Measurements from ENCODE around the gene WRAP73. TPM values are rescaled to one million over a fixed set of nuclear protein-coding genes. Genes with fewer than 3 reads are reported as not detected.

WRAP73 gene
- 14.8 TPM for total RNA-seq
- long read RNA-seq, transcript WRAP73-202 (11 exons, 1,998 nt) = minor isoform, 7 of 118 reads
- long read RNA-seq, transcript WRAP73-201 (12 exons, 1,665 nt) = major isoform, 74 of 118 reads
- long read RNA-seq, partial matches to known transcripts = 11 of 118 reads
- long read RNA-seq, other reads (novel, unspliced or antisense) = 25 of 118 reads

GRCh38 chr1:3649342-3650247 is at the start of gene WRAP73:
Gene WRAP73, minus strand, starts transcription at chr1:3650103. Its CDS starts 104 bp downstream, at chr1:3649999.
- DNase-seq (ENCODE audit: low spot score) = peak; percentile 94

GRCh38 chr1:3699596-3699995 is 49.7 kb upstream of the WRAP73 start:
- no peak for DNase-seq (ENCODE audit: low spot score)

- DNase-seq (ENCODE audit: low spot score) = no peak
Measured at GRCh38 chr1:3698660-3699408, 48.9 kb upstream of the WRAP73 start.

GRCh38 chr1:3697810-3698209 is 47.9 kb upstream of the WRAP73 start:
- no peak for DNase-seq (ENCODE audit: low spot score)

- no peak for DNase-seq (ENCODE audit: low spot score)
Measured at GRCh38 chr1:3697104-3697503, 47.2 kb upstream of the WRAP73 start.

- no peak for DNase-seq (ENCODE audit: low spot score)
Measured at GRCh38 chr1:3696689-3697088, 46.8 kb upstream of the WRAP73 start.

GRCh38 chr1:3695326-3696217 is 45.7 kb upstream of the WRAP73 start:
- no peak for DNase-seq (ENCODE audit: low spot score)

GRCh38 chr1:3693321-3693720 is 43.4 kb upstream of the WRAP73 start:
- no peak for DNase-seq (ENCODE audit: low spot score)

- DNase-seq (ENCODE audit: low spot score) = no peak
Measured at GRCh38 chr1:3692598-3692997, 42.7 kb upstream of the WRAP73 start.

GRCh38 chr1:3691421-3692204 is 41.7 kb upstream of the WRAP73 start:
- DNase-seq (ENCODE audit: low spot score) = no peak

- no peak for DNase-seq (ENCODE audit: low spot score)
Measured at GRCh38 chr1:3690282-3691065, 40.6 kb upstream of the WRAP73 start.

- no peak for DNase-seq (ENCODE audit: low spot score)
Measured at GRCh38 chr1:3689138-3689750, 39.3 kb upstream of the WRAP73 start.

- DNase-seq (ENCODE audit: low spot score) = no peak
Measured at GRCh38 chr1:3688356-3689137, 38.6 kb upstream of the WRAP73 start.

- no peak for DNase-seq (ENCODE audit: low spot score)
Measured at GRCh38 chr1:3687504-3687903, 37.6 kb upstream of the WRAP73 start.

GRCh38 chr1:3685906-3686305 is 36.0 kb upstream of the WRAP73 start:
- DNase-seq (ENCODE audit: low spot score) = no peak

GRCh38 chr1:3685222-3685621 is 35.3 kb upstream of the WRAP73 start:
- no peak for DNase-seq (ENCODE audit: low spot score)

GRCh38 chr1:3683992-3684391 is 34.1 kb upstream of the WRAP73 start:
- DNase-seq (ENCODE audit: low spot score) = no peak

GRCh38 chr1:3683197-3683596 is 33.3 kb upstream of the WRAP73 start:
- no peak for DNase-seq (ENCODE audit: low spot score)

Measured in mesenteric fat pad (tissue), 1 donor.